ENCODE measurements around the gene DHX8. TPM values are rescaled to one million over a fixed set of nuclear protein-coding genes. Genes with fewer than 3 reads are reported as not detected.
A peak's percentile ranks its signal among the peaks of the same experiment; 100 is the strongest.
"Not testable (repeated sequence)": the region's sequence is repeated elsewhere in the genome, so short reads cannot be mapped to it uniquely, and the experiment has no call there.

The DHX8 gene
- total RNA-seq, result 10 to 100 TPM; 51.8 to 54.2 TPM

DNA sequence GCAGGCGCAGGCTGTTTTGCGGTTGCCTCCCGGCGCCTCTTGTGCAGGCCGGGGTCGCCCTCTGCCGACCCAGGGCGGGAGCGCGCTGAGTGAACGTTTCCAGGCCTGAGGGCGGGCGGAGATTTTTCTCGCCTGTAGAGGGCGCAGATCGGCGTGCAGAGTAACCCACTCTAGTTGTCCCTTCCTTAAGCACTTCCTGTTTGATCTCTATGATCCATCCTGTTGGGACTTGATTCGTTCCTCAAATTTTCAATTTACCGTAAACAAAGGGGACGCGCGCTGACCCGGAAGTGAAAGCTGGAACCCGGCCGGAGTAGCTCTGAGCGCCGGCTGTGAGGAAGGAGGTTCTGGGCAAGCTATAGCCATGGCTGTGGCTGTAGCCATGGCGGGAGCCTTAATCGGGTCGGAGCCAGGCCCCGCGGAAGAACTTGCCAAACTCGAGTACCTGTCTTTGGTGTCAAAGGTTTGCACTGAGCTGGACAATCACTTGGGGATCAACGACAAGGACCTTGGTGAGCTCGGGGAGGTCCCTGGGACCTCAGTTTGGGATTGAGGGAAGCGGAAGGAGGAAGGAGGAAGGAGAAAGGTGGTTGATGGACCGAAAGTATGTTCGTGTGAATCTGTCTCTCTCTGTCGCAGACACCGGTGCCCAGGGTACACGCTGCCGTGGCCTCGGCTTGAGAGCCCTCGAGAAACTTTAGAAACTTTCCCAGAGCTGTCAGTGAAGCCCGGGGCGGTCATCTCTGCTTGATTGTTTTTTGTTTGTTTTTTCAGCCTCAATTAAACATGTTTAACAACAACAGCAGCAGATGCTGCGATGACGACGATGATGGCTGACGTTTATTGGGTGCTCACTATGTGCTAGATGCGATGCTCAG is at the start of gene DHX8:
DHX8 (plus strand) TSS at position 302 of the 878 bp plus-strand sequence; CDS start at position 365, 63 bp downstream.
- ATAC-seq, result peak; percentile 99 to 100
- Mint-ChIP-seq H3K27me3 (no peaks in the 10 kb centered on the region), H3K4me1 (ENCODE audit: low read depth in 2 of 2) (peaks cover 16 to 19% of the 10 kb centered on the region in 2 donors), H3K4me3 (peak within 1 kb of the TSS; percentile 100), H3K27ac (peak within 1 kb of the TSS; percentile 98 to 100), H3K36me3 (peaks cover 5% of the 10 kb centered on the region), H3K9me3 (no peaks in the 10 kb centered on the region)
- peak; percentile 98 for DNase-seq (ENCODE audit: low spot score)

DNA sequence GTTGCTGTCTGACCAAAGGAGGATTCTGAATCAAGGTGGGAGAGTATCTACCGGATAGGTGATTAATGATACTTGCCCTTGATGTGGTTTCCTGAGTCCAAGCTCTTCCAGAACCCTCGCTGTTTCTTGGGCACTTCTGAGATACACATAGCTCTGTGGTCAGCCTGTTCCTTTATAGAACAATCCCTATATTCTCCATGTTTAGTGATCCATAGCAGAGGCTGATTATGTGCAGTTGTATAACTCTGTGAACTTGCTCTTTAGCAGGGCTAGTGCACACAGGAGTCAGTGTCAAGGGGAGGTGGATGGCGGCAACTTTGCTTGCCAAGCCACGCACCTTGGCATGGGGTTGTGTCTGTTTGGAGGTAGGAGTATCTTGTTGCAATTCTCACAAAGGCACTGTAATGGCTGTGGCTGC is 48.9 kb upstream of the DHX8 start:
- Mint-ChIP-seq H3K27me3 (peaks cover 15 to 26% of the 10 kb centered on the region in 2 donors), H3K9me3 (no peaks in the 10 kb centered on the region), H3K36me3 (no peaks in the 10 kb centered on the region), H3K4me3 (no peak overlapping the region), H3K4me1 (ENCODE audit: low read depth in 2 of 2) (no peaks in the 10 kb centered on the region), H3K27ac (no peak overlapping the region)
- no peak for ATAC-seq
- no peak for DNase-seq (ENCODE audit: low spot score)

DNA sequence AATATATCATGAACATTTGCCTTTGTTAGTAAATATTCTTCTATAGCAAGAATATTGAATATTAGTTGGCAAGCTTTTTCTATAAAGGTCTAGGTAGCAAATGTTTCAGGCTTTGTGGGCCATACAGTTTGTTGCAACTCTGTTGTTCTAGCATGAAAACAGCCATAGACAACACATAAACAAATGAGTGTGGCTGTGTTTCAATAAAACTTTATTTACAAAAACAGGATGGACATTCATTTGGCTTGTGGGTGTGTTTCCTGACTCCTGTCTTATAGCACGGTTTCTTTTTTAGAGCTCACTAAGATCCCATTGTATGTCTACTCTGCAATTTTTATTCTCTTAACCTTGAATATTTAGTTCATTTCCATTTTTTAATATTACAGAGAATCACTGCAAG is 46.0 kb upstream of the DHX8 start:
- H3K27me3 Mint-ChIP-seq, result peaks cover 4 to 8% of the 10 kb centered on the region in 2 donors
- H3K36me3 Mint-ChIP-seq, result no peaks in the 10 kb centered on the region
- no peak for DNase-seq (ENCODE audit: low spot score)
- H3K27ac Mint-ChIP-seq, result no peak overlapping the region
- no peak overlapping the region for H3K4me3 Mint-ChIP-seq
- no peaks in the 10 kb centered on the region for H3K4me1 Mint-ChIP-seq (ENCODE audit: low read depth in 2 of 2)
- ATAC-seq, result no peak
- H3K9me3 Mint-ChIP-seq, result no peaks in the 10 kb centered on the region

DNA sequence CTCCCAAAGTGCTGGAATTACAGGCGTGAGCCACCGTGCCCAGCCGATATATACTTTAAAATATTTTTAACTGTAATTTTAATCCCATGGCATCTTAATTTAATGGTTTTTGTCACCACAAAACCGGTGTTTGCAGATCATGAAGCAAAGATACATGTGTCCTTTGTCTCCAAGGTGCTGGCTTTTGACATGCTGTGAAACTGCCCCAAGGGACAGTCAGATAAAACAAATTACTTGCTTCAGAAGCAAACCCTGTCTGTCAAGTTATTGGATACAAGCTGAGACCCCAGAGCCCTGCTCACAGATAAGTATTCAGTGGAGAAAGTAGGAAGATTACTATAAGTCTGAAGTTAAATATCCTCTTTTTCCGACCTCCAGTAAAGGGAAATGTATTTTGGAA is 45.1 kb upstream of the DHX8 start:
- Mint-ChIP-seq H3K36me3 (no peaks in the 10 kb centered on the region), H3K4me3 (no peak overlapping the region), H3K4me1 (ENCODE audit: low read depth in 2 of 2) (no peaks in the 10 kb centered on the region), H3K27ac (no peak overlapping the region), H3K27me3 (peaks cover 4 to 8% of the 10 kb centered on the region in 2 donors), H3K9me3 (no peaks in the 10 kb centered on the region)
- no peak for ATAC-seq
- DNase-seq (ENCODE audit: low spot score), result no peak

DNA sequence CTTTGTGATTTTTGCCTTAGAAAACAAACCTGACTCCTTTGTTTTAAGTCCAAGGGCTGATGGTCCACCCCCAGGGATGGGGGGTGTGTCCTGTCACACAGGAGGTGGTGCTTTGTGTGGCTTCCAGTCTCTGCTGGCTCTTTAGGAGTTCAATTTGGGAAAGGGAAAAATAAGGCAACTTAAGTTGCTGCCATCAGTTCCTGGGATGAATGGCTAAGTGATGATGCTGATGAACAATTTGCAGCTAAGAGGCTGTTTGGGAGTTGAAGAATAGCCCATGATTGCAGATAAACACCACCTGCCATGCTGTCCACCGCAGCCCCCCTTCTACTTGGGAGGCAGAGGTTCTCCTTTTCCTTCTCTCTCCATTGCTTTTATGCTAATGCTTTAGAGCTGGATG is 44.7 kb upstream of the DHX8 start:
- H3K27me3 Mint-ChIP-seq, result peaks cover 4 to 10% of the 10 kb centered on the region in 2 donors
- H3K9me3 Mint-ChIP-seq, result no peaks in the 10 kb centered on the region
- ATAC-seq (no peak), DNase-seq (ENCODE audit: low spot score) (no peak)
- no peak overlapping the region for H3K27ac Mint-ChIP-seq
- no peak overlapping the region for H3K4me3 Mint-ChIP-seq
- no peaks in the 10 kb centered on the region for H3K36me3 Mint-ChIP-seq
- H3K4me1 Mint-ChIP-seq (ENCODE audit: low read depth in 2 of 2), result no peaks in the 10 kb centered on the region

DNA sequence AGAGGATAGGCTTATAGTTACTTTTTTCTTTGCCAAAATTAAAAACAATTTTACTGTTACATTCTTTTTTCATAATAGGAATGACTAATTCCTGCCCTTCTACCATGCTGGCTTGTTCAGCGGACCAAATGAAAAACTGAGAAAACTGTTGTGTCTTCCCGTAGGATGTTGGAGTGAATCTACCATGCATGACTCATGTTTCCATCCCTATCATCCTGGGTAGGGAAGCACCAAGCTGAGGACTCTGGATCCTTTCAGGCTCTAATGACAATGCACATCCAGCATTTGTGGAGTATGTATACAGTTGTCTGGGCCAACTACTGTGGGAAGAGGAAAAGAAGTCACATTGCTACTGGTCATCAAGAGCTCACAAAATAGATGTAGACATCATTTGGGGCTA is 41.1 kb upstream of the DHX8 start:
- Mint-ChIP-seq H3K27ac (no peak overlapping the region), H3K36me3 (no peaks in the 10 kb centered on the region), H3K4me1 (ENCODE audit: low read depth in 2 of 2) (no peaks in the 10 kb centered on the region), H3K27me3 (peaks cover 6 to 10% of the 10 kb centered on the region in 2 donors), H3K9me3 (no peaks in the 10 kb centered on the region), H3K4me3 (no peak overlapping the region)
- ATAC-seq, result no peak
- DNase-seq (ENCODE audit: low spot score), result no peak

DNA sequence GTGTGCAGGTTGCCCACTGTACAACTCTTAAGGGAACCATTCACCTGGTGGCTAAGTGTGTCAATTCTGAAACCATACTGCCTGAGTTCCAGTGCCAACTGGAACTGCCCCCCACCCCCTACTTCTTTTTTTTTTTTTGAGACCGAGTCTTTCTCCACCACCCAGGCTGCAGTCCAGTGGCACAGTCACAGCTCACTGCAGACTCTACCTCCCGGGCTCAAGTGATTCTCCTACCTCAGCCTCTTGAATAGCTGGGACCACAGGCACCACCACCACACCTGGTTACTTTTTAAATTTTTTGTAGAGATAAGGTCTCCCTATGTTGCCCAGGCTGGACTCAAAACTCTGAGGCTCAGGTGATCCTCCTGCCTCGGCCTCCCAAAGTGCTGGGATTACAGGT is 40.4 kb upstream of the DHX8 start:
- Mint-ChIP-seq H3K4me1 (ENCODE audit: low read depth in 2 of 2) (no peaks in the 10 kb centered on the region), H3K9me3 (no peaks in the 10 kb centered on the region), H3K36me3 (no peaks in the 10 kb centered on the region), H3K27me3 (peaks cover 9 to 10% of the 10 kb centered on the region in 2 donors), H3K27ac (no peak overlapping the region), H3K4me3 (no peak overlapping the region)
- no peak for ATAC-seq
- no peak for DNase-seq (ENCODE audit: low spot score)

DNA sequence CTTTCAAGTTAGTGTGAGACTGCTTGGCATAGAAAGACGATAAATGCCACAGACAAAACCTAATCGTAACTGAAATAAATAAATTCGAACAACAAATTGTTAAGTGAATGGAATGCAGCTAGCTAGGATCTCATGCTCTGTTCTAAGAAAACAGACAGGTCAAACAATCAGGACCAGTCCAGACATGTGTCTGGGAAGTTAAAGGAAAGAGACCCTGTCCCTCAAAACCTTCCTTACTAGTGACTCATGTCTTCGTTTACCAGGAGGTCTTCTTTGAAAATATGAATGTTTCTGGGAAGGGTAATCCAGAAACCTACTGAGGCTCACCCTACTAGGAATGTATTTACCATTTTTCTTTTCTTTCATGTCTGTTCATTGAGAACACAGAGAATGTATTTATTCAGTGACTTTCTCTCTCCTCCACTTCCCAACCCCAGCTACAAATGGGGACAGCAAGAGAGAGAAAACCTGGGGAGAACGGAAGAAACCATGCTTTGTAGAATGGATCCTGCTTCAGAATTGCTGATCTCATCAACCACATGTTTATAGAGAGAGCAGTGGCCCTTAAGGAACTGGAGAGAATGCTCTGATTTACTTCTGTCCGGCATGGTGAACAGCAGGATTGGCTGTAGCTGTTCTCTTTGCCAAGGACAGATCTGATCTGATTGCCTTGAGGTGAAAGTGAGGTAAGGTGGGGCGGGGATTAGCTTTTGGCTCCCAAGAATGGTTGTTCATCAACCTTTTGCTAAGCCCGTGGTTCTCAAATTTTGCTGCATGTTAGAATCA is 39.4 kb upstream of the DHX8 start:
- ATAC-seq, result no peak
- peaks cover 9 to 10% of the 10 kb centered on the region in 2 donors for H3K27me3 Mint-ChIP-seq
- H3K9me3 Mint-ChIP-seq, result no peaks in the 10 kb centered on the region
- H3K4me1 Mint-ChIP-seq (ENCODE audit: low read depth in 2 of 2), result no peaks in the 10 kb centered on the region
- H3K4me3 Mint-ChIP-seq, result no peak overlapping the region
- H3K36me3 Mint-ChIP-seq, result no peaks in the 10 kb centered on the region
- no peak overlapping the region for H3K27ac Mint-ChIP-seq
- DNase-seq (ENCODE audit: low spot score), result no peak

DNA sequence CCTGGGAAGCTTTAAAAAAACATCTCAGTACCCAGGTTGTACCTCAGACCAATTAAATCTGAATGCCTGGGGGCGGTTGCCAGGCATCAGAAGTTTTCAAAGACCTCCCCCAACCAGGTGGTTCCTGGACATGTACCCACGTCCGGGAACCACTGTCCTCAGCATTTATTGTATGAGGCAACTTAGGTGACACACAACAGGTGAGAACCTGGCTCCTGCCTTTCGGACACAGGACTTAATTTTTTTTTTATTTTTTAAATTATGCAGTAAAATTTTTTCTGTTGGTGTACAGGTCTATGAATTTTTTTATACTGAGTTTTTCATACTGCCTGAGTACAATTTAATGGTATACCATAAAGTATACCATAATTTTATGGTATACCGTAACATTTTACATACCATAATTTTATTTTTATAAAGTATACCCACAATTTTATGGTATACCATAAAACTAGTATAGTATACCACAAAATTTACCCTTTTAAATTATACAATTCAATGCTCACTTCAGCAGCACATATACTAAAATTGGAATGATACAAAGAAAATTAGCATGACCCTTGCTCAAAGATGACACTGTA is 38.7 kb upstream of the DHX8 start:
- Mint-ChIP-seq H3K9me3 (no peaks in the 10 kb centered on the region), H3K36me3 (no peaks in the 10 kb centered on the region), H3K27me3 (peaks cover 9 to 10% of the 10 kb centered on the region in 2 donors), H3K27ac (no peak overlapping the region), H3K4me3 (no peak overlapping the region), H3K4me1 (ENCODE audit: low read depth in 2 of 2) (no peaks in the 10 kb centered on the region)
- ATAC-seq, result no peak
- DNase-seq (ENCODE audit: low spot score), result no peak

DNA sequence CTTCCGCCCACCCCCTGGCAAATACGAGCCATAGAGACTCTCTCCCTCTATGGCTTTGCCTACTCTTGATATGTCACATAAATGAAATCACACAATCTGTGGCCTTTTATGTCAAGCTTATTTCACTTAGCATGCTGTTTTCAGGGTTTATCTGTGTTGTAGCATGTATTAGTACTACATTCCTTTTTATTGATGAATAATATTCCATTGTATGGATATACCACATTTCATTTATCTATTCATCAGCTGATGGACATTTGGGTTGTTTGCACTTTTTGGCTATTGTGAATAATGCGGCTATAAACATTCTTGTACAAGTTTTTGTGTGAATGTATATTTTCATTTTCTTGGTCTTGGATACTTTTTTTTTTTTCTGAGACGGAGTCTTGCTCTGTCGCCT is 37.0 kb upstream of the DHX8 start:
- ATAC-seq, result no peak
- H3K36me3 Mint-ChIP-seq, result no peaks in the 10 kb centered on the region
- no peak overlapping the region for H3K27ac Mint-ChIP-seq
- H3K4me1 Mint-ChIP-seq (ENCODE audit: low read depth in 2 of 2), result no peaks in the 10 kb centered on the region
- peaks cover 9 to 10% of the 10 kb centered on the region in 2 donors for H3K27me3 Mint-ChIP-seq
- H3K4me3 Mint-ChIP-seq, result no peak overlapping the region
- DNase-seq (ENCODE audit: low spot score), result no peak
- H3K9me3 Mint-ChIP-seq, result no peaks in the 10 kb centered on the region

DNA sequence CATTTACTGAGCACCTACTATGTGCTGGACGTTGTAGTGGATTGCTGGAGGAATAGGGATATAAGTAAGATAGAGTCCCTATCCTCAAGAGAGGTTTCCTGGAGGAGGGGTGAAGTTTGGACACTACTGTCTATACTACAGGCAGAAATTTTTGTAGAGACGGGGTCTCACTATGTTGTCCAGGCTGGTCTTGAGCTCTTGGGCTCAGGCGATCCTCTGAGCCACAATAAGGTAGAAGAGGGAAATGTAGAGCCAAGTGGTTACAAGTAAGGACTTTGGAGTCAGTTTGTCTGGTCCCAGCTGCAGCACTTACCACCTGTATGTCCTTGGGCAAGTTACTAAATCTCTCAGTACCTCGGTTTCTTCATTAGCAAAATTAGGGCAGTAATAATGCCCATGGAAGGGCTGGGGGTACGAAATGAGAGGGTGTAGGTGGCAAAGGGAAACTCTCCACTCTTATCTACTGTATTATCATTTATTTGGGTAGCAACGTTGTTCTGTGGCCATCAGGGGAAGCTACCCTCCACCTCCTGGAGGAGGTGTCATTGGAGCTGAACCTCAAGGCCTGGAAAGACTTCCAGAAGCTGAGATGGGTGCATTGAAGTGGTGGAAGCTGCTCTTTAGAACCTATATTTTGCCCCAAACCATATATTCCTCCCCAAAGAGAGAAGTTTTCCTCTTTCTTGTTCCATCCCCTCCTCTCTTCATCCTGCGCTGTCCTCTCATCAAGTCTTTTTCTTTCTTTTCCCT is 34.9 kb upstream of the DHX8 start:
- no peak for ATAC-seq
- no peaks in the 10 kb centered on the region for H3K9me3 Mint-ChIP-seq
- H3K4me1 Mint-ChIP-seq (ENCODE audit: low read depth in 2 of 2), result no peaks in the 10 kb centered on the region
- peaks cover 9% of the 10 kb centered on the region in 2 donors for H3K27me3 Mint-ChIP-seq
- no peak for DNase-seq (ENCODE audit: low spot score)
- no peaks in the 10 kb centered on the region for H3K36me3 Mint-ChIP-seq
- no peak overlapping the region for H3K4me3 Mint-ChIP-seq
- no peak overlapping the region for H3K27ac Mint-ChIP-seq

DNA sequence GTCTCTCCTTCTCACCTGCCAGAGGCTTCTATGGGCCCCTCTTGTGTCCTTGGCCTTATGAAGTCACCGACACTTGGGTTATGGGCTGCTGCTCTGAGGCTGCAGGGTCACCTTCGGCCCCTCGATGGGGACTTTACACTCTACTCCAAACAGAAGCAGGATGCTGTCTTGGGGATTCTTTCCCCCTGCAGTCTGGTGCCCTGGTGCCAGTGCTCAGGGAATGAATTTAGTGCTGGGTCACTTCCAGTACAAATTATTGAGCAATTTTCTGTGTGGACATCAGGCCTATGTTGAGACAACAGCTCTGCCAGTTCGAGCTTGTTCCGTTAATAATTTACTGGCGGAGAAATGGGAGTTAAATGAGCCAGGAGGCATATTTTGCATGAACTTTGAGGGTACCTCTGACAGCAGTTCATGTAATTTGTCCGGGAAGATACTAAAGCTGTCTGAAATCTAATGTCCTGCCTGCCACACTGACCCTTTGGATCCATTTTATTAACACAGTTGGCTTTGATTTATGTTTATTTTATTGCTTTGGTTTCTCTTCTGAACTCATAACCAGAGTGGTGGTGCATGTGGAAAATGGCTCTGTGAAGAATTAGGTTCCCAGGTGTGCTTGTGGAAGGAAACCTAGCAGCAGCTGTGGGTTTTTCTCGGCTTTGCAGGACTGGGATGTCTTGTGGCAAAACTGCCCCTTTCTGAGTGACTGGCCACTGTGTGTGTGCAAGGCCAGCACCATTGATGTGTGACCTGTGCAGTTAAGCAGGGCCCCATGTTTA is 34.1 kb upstream of the DHX8 start:
- DNase-seq (ENCODE audit: low spot score) (no peak), ATAC-seq (no peak)
- Mint-ChIP-seq H3K27me3 (peaks cover 1 to 5% of the 10 kb centered on the region in 2 donors), H3K36me3 (no peaks in the 10 kb centered on the region), H3K27ac (no peak overlapping the region), H3K9me3 (no peaks in the 10 kb centered on the region), H3K4me1 (ENCODE audit: low read depth in 2 of 2) (no peaks in the 10 kb centered on the region), H3K4me3 (no peak overlapping the region)

DNA sequence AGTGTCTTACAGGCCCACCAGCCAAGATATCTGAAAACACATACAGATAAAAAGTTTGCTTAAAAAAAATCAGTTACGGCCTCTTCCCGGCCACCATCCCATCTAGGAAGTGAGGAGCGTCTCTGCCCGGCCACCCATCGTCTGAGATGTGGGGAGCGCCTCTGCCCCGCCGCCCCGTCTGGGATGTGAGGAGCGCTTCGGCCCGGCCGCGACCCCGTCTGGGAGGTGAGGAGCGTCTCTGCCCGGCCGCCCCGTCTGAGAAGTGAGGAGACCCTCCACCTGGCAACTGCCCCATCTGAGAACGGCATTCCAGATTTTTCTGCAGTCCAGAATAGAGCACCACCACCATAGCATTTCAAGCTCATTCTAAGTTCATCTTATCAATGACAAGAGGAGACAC is 33.0 kb upstream of the DHX8 start:
- not testable (repeated sequence) for H3K4me1 Mint-ChIP-seq (ENCODE audit: low read depth in 2 of 2); DNase-seq (ENCODE audit: low spot score); H3K27me3 Mint-ChIP-seq; H3K9me3 Mint-ChIP-seq; H3K4me3 Mint-ChIP-seq; ATAC-seq; H3K27ac Mint-ChIP-seq; H3K36me3 Mint-ChIP-seq
